Measurements from ENCODE around the gene RNF212. TPM values are rescaled to one million over a fixed set of nuclear protein-coding genes. Genes with fewer than 3 reads are reported as not detected.

The RNF212 gene, protein sequence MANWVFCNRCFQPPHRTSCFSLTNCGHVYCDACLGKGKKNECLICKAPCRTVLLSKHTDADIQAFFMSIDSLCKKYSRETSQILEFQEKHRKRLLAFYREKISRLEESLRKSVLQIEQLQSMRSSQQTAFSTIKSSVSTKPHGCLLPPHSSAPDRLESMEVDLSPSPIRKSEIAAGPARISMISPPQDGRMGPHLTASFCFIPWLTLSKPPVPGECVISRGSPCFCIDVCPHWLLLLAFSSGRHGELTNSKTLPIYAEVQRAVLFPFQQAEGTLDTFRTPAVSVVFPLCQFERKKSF
- 7.9 TPM for total RNA-seq

DNA sequence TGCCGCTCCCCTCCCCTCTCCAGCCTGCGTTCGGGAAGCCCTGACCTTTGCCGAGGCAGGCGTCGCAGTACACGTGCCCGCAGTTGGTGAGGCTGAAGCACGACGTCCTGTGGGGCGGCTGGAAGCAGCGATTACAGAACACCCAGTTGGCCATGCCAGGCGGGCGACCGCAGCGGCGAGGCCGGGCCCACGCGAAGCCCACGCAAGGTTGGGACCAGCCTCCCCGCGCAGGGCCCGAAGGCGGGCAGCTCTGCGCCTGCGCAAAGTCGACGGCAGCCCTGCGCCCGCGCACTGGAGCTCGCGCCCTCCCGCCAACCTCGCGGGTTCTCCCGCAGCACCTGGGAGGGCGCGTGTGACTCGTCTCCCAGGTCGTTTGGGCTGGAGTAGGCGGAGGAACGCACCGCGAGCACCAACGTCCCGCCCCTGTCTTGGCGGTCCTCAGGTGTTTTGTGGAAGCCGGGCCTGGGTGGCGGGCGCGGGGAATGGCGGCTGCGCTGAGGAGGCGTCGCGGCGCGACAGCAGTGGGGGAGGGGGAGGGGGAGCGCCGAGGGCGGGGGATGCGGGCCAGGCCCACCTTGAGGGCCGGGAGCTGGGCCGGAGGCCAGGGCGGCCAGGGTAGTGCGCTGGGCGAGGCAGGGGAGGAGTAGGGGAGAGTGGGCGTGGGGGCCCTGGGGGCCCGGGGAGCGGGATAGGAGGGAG, at the start of gene RNF212:
Gene RNF212 (minus strand): TSS at position 254 of the 699 bp plus-strand sequence. CDS start 100 bp downstream, at position 154.
- DNase-seq (ENCODE audit: extremely low spot score in 2 of 2), result peak in 1 of 2 donors; percentile 54
- peak within 1 kb of the TSS; percentile 39 to 41 for H3K4me3 ChIP-seq
- no peaks in the 10 kb centered on the region for H3K9me3 ChIP-seq
- H3K27ac ChIP-seq, result no peak within 1 kb of the TSS
- no peaks in the 10 kb centered on the region for H3K36me3 ChIP-seq
- intact Hi-C loops (cut with DNase I), result no loop called here
- peaks cover 12% of the 10 kb centered on the region for H3K4me1 ChIP-seq
- no peaks in the 10 kb centered on the region for H3K27me3 ChIP-seq
- TF ChIP-seq POLR2AphosphoS5 (IDR thresholded peaks at IDR 0.05; ENCODE audit: insufficient read depth in 1 of 2, low read depth in 1 of 2) (no peak), POLR2A (IDR thresholded peaks at IDR 0.05) (no peak)
- TF ChIP-seq, protein P1, sequence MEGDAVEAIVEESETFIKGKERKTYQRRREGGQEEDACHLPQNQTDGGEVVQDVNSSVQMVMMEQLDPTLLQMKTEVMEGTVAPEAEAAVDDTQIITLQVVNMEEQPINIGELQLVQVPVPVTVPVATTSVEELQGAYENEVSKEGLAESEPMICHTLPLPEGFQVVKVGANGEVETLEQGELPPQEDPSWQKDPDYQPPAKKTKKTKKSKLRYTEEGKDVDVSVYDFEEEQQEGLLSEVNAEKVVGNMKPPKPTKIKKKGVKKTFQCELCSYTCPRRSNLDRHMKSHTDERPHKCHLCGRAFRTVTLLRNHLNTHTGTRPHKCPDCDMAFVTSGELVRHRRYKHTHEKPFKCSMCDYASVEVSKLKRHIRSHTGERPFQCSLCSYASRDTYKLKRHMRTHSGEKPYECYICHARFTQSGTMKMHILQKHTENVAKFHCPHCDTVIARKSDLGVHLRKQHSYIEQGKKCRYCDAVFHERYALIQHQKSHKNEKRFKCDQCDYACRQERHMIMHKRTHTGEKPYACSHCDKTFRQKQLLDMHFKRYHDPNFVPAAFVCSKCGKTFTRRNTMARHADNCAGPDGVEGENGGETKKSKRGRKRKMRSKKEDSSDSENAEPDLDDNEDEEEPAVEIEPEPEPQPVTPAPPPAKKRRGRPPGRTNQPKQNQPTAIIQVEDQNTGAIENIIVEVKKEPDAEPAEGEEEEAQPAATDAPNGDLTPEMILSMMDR (IDR thresholded peaks at IDR 0.05), result no peak

DNA sequence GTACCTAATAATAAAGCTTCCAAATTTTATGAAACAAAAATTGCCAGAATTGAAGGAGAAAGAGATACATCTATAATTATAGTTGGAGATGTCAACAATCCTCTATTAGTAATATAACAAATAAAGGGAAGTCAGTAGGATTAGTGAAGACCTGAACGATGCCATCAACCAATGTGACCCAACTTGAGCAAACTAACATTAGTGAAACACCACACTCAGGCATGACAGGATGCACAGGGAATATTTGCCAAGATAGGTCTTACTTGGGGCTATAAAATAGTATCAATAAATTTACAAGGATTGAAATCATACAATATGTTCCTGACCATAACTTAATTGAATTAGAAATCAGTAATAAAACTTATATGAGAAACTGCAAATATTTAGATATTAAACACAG, 47.0 kb upstream of the RNF212 start:
- no peaks in the 10 kb centered on the region for H3K4me1 ChIP-seq
- no peak for DNase-seq (ENCODE audit: extremely low spot score in 2 of 2)

DNA sequence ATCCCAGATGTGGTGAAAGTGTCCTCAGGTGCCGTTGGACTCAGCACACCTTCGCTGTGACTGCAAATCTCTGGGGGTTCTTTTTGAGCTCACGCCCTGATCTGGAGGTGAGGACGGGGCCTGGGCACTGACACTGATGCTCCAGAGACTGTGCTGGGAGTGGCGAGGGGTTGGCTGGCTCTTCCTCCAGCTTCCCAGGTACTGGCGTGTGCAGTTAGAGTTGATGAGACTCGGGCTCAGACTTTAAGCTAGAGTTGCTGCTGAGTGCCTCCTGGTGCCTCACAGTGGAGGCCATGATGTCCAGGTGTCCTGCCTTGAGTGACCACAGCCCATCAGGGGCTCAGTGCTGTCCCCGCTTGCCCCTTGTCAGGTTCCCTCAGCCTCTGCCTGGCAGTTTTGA, 42.7 kb upstream of the RNF212 start:
- Histone ChIP-seq H3K36me3 (no peaks in the 10 kb centered on the region), H3K9me3 (peaks cover 7% of the 10 kb centered on the region), H3K27me3 (no peaks in the 10 kb centered on the region), H3K4me3 (no peak overlapping the region), H3K27ac (no peak overlapping the region), H3K4me1 (peaks cover 6% of the 10 kb centered on the region)
- DNase-seq (ENCODE audit: extremely low spot score in 2 of 2), result no peak
- TF ChIP-seq, protein P1 (IDR thresholded peaks at IDR 0.05), result no peak
- TF ChIP-seq POLR2A (IDR thresholded peaks at IDR 0.05), result no peak
- no peak for TF ChIP-seq POLR2AphosphoS5 (IDR thresholded peaks at IDR 0.05; ENCODE audit: insufficient read depth in 1 of 2, low read depth in 1 of 2)
- intact Hi-C loops (cut with DNase I), result no loop called here

More for the DNA sequence above, 47.0 kb upstream of the RNF212 start:
- no peak overlapping the region for H3K27ac ChIP-seq
- H3K9me3 ChIP-seq, result peaks cover 7% of the 10 kb centered on the region
- no peak overlapping the region for H3K4me3 ChIP-seq
- TF ChIP-seq, protein P1 (IDR thresholded peaks at IDR 0.05), result no peak
- TF ChIP-seq POLR2AphosphoS5 (IDR thresholded peaks at IDR 0.05; ENCODE audit: insufficient read depth in 1 of 2, low read depth in 1 of 2) (no peak), POLR2A (IDR thresholded peaks at IDR 0.05) (no peak)
- H3K36me3 ChIP-seq, result no peaks in the 10 kb centered on the region
- H3K27me3 ChIP-seq, result no peaks in the 10 kb centered on the region
- intact Hi-C loops (cut with DNase I), result no loop called here

DNA sequence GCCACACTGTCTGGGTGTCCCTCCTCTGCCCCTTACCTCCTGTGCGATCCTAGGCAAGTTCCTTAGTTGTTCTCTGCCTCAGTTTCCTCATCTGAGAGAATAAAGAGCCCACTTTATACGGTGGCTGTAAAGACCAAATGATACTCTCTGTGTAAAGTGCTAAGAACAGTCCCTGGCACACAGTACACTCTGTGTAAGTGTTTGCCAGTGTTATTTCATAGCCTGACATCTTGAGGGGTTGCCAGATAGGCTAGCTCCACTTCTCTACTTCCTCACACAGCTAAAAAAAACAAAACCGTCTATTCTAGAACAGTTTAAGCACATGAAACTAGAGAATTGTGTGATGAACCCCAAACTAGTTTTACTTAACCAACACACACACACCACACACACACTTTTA, 42.0 kb upstream of the RNF212 start:
- no peaks in the 10 kb centered on the region for H3K27me3 ChIP-seq
- H3K36me3 ChIP-seq, result no peaks in the 10 kb centered on the region
- peaks cover 7% of the 10 kb centered on the region for H3K9me3 ChIP-seq
- no peak overlapping the region for H3K4me3 ChIP-seq
- H3K4me1 ChIP-seq, result peaks cover 6% of the 10 kb centered on the region
- no peak for DNase-seq (ENCODE audit: extremely low spot score in 2 of 2)
- no peak overlapping the region for H3K27ac ChIP-seq
- TF ChIP-seq POLR2A (IDR thresholded peaks at IDR 0.05) (no peak), POLR2AphosphoS5 (IDR thresholded peaks at IDR 0.05; ENCODE audit: insufficient read depth in 1 of 2, low read depth in 1 of 2) (no peak)
- TF ChIP-seq, protein P1 (IDR thresholded peaks at IDR 0.05), result no peak
- intact Hi-C loops (cut with DNase I), result no loop called here
